Activated gamma-delta T cell (primary cell): ENCODE measurements around the gene RTN4.

Experiments
- DNase-seq: peaks from one replicate; lab custom pipeline; 2025; lab: John Stamatoyannopoulos, UW

RTN4 gene

GRCh38 chr2:54949431-54949830, 100.8 kb downstream of the RTN4 start:
- no peak for DNase-seq

GRCh38 chr2:54948120-54948519, 102.1 kb downstream of the RTN4 start:
- DNase-seq = no peak

- no peak for DNase-seq
These were observed 102.6 kb downstream of the RTN4 start for GRCh38 chr2:54947646-54948045.

GRCh38 chr2:54947136-54947535, 103.1 kb downstream of the RTN4 start:
- no peak for DNase-seq

- DNase-seq = no peak
These were observed 103.9 kb downstream of the RTN4 start for GRCh38 chr2:54946220-54946805.

- no peak for DNase-seq
These were observed 104.6 kb downstream of the RTN4 start for GRCh38 chr2:54945391-54946219.

GRCh38 chr2:54944724-54945326, 105.4 kb downstream of the RTN4 start:
- DNase-seq = no peak

- DNase-seq = no peak
These were observed 107.9 kb downstream of the RTN4 start for GRCh38 chr2:54942373-54942772.

- no peak for DNase-seq
These were observed 108.8 kb downstream of the RTN4 start for GRCh38 chr2:54941248-54941984.

- DNase-seq = no peak
These were observed 109.5 kb downstream of the RTN4 start for GRCh38 chr2:54940723-54941122.

GRCh38 chr2:54939446-54940118, 110.7 kb downstream of the RTN4 start:
- no peak for DNase-seq

GRCh38 chr2:54936766-54937165, 113.5 kb downstream of the RTN4 start:
- no peak for DNase-seq

GRCh38 chr2:54935389-54935788, 114.9 kb downstream of the RTN4 start:
- no peak for DNase-seq

- DNase-seq = no peak
These were observed 118.8 kb downstream of the RTN4 start for GRCh38 chr2:54931473-54931872.

GRCh38 chr2:54928719-54929118, 121.5 kb downstream of the RTN4 start:
- DNase-seq = no peak

- DNase-seq = no peak
These were observed 122.3 kb downstream of the RTN4 start for GRCh38 chr2:54927751-54928615.

- DNase-seq = no peak
These were observed 123.0 kb downstream of the RTN4 start for GRCh38 chr2:54927085-54927750.

GRCh38 chr2:54925022-54925421, 125.2 kb downstream of the RTN4 start:
- DNase-seq = no peak

- no peak for DNase-seq
These were observed 126.1 kb downstream of the RTN4 start for GRCh38 chr2:54924121-54924520.
